HG03095 (cell line): Measurements from ENCODE around the gene DDC.
A peak's percentile ranks its signal among the peaks of the same experiment; 100 is the strongest.
"Not testable (repeated sequence)": the region's sequence is repeated elsewhere in the genome, so short reads cannot be mapped to it uniquely, and the experiment has no call there.

ENCODE experiments used
- ATAC-seq: cut with Tn5 transposase; IDR thresholded peaks from one replicate; pipeline ENCODE4 v1.9.1; 2021; ENCODE audit warnings: moderate library complexity; ENCODE audit not compliant: unreplicated experiment

Gene DDC

DNA sequence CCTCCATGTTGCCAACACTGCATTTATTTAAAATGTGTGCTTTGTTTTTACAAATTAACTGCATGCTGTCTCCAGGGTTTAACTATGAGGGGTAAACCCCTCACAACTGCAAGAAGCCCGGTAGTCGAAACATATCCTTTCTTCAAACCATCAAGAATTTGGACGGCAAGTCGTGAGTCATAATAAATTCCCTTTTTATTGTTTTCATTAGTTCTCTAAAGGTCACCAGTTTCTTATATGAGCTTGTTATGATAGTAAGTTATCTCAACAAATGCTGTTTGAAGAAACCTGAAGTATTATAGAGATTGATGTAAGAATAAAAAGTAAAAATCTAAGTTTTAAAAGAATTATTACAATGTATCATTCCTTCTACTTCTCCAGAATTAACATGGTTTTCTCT lies 102.8 kb downstream of the DDC start:
- no peak for ATAC-seq

DNA sequence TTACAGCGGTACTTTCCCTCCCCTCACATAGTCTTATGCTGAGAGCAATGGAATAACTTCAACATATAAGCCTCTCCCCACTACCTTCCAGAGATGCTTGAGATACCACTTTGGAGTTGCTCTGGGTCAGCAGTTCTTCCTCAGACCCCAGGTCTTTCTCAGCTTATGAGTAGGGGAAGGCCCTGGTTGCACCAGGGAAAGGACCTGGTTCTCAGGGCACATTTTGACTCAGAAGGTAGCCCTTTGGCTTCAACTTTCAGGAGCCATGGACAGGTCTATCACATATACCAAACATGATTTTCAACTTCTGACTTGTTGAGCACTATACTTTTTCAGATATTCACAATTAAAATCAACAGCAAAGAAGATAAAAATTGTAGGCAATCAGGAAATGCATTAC lies 103.5 kb downstream of the DDC start:
- ATAC-seq: no peak

DNA sequence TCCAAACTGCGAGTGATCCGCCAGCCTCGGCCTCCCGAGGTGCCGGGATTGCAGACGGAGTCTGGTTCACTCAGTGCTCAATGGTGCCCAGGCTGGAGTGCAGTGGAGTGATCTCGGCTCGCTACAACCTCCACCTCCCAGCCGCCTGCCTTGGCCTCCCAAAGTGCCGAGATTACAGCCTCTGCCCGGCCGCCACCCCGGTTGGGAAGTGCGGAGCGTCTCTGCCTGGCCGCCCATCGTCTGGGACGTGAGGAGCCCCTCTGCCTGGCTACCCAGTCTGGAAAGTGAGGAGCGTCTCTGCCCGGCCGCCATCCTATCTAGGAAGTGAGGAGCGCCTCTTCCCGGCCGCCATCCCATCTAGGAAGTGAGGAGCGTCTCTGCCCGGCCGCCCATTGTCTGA lies 106.0 kb downstream of the DDC start:
- ATAC-seq: not testable (repeated sequence)

DNA sequence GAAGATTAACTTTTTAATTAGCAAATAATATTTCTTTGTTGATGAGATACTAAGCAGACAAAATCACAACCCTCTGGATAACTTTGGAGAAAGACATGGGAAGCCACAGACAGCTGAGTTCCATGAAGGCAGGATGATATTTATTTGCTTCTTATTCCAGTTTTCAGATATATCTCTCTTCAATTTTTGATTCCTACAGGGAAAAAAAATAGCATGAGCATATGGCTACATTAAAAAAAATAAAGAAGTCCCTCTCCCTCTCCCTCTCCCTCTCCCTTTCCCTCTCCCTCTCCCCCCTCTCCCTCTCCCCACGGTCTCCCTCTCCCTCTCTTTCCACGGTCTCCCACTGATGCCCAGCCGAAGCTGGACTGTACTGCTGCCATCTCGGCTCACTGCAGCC lies 106.6 kb downstream of the DDC start:
- not testable (repeated sequence) for ATAC-seq

DNA sequence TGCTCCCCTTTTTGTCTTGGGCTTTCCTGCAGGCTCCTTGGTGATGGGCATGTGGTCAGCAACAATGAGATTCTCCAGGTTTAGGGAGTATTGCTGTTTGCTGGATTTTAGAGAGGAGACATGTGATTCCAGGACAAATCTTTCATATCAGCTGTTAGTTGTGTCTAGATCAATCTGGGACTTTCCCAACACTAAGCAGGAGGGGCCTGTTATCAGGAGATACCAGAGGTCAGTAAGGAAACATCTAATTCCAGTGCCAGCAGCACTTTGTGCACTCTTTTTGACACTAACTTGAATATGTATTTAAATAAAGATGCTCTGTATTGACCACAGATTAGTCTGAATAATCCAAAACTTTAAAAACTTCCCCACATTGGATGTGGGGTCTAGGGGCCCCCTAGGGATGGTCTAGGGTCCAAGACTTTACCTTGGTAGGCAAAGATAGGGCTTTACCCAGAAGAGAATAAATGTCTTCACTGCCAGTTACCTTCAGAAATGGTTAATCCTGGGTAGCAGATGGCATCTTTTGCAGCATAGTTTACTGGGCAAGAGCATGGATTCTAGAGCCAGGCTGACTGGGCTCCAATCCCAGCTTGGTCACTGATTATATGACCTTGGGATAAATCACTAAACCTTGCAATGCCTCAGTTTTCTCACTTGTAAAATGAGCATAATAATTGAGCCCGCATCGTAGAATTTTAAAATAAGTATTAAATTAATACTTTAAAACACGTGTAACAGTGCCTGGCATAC lies 108.7 kb downstream of the DDC start:
- no peak for ATAC-seq

DNA sequence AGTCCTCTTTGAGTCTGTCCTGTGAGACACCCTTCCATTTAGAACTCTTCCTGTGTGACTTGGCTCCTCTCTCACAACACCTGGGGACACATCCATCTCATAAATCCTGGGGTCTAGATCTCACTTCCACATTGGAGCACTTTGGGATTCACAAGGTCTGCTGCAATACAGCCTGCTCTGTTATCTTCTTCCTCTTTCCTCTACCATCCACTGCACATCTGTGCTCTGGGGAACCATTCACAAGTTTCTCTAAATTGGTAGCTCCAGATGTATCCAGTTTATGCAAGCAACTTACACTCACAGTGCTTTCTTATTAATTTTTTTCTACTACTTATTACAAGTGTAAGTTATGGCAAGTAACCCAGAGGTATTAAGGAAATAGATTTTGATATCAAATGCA lies 109.5 kb downstream of the DDC start:
- no peak for ATAC-seq

DNA sequence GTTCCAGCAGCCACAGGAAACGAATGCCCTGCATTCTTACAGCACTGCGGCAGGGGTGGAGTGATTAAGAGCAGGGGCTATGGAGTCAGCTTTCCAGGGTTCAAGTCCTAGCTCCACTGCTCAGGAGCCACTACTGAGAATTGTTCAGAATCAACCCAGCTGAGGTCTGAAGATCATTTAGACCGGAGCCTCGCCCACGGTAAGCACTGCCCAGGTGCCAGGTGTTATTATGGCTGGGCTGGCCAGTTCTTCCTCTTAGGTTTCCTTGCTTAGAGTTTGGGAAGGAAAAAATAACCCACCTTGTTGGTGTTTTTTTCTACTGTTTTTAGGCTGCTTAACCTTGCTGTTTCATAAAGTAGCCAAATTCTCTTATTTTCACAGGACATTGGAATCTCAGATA lies 110.2 kb downstream of the DDC start:
- no peak for ATAC-seq

DNA sequence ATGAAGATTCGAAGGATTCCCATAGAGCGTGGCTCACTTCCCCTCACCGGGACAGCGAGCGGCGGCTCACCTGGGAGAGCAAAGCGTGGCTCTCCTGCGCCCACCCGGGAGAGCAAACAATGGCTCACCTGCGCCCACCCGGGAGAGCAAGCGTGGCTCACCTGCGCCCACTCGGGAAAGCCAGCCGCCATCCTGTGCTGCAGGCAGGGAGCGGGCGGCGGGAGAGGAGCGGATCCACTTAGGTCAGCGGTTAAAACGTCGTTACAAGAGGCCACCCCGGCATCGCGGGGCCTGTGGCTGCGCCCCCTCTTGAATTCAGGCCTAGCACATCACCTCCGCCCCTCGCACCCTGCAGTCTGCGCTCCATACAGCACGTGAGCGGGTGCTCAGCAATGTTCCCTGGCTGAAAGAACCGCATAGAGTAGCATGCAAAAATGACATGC lies 114.6 kb downstream of the DDC start:
- ATAC-seq: peak; percentile 11

DNA sequence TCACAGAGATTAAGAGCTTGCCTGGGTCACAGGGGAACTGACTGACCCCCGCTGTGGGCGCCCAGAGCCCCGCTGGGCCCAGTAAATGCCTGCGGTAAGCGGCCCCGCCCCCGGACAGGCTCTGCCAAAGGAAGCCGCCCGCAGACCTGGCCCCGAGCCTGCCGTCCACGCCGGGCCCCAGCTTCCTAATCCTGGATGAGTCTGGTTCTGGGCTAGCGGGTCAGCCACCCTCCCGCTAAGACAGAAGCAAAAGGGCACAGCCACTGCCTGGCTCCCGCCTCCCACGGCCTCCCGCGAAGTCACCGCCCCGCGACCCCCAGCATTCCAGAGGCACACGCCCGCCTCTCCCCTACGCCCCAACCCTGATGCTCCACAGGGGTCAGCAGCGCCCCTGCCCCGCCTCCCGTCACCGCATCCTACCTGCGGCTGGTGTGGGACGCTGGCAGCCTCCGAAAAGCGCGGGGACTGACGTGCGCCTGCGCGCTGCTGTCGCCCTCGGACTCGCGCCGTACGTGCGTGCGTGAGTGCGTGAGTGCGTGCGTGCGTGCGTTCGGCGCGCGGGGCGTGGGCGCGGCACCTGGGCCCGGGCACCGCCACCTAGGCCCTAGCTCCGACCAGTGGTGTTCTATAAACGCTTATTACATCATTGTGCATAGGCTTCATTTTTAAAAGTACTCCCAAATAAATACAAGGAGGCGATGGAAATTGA lies 115.2 kb downstream of the DDC start, which contains the start of gene FIGNL1:
Gene FIGNL1 (minus strand): TSS at position 470 of the 709 bp plus-strand sequence. CDS start 3,063 bp downstream, outside the sequence.
- peak; percentile 76 for ATAC-seq

DNA sequence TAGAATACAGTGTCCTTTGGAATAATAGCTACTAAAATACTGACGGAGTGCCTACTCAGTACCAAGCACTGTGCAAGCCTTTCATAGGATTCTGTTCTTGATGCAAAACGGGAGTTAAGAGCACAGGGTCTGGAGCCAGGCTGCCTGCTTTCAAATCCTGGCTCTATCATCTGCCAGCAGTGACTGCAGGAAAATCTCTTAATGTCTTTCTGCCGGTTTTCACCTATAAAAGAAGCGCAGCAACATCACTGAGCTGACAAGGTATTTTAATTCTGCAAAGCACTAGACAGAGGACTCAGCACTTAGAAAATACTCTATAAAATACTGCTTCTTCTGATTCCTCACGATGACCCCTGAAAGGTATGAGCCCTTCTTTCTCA lies 115.7 kb downstream of the DDC start:
- no peak for ATAC-seq

DNA sequence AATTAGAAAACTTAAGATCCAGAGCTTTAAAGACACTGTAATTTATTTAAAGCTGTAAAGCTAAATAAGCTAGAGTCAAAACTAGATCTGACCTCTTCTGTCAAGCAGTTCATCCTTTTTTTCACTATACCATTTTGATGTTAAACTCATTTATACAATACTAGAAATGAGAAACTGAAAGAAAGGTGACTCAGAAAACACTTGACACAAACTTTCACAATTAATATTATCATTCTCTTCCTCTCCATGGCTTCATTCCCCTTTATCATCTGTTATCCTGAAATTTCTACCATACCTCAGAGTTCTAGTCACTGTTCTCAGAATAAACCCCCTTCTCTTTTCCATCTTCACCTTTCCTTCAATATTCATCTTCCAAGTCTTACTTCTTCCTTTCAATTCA lies 116.4 kb downstream of the DDC start:
- peak; percentile 32 for ATAC-seq

DNA sequence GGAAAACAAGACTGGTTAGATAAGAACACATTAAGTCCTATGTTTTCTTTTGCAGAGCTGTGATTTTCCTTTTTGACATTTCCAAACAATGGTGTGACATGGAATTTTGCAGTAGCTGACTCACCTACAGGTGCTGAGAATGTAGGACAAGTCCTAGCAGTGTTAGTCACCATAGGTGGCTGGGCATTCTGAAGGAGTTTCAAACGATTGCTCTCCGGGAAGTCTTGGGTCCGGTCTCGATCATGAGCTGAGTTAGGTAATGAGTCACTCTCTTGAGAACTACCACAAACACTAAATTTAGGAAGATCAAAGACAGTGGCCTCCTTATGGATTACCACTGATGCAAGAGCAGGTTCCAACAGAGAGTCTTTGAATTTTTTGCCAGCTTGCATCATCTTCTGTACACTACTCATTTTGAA lies 118.7 kb downstream of the DDC start:
- ATAC-seq: no peak

DNA sequence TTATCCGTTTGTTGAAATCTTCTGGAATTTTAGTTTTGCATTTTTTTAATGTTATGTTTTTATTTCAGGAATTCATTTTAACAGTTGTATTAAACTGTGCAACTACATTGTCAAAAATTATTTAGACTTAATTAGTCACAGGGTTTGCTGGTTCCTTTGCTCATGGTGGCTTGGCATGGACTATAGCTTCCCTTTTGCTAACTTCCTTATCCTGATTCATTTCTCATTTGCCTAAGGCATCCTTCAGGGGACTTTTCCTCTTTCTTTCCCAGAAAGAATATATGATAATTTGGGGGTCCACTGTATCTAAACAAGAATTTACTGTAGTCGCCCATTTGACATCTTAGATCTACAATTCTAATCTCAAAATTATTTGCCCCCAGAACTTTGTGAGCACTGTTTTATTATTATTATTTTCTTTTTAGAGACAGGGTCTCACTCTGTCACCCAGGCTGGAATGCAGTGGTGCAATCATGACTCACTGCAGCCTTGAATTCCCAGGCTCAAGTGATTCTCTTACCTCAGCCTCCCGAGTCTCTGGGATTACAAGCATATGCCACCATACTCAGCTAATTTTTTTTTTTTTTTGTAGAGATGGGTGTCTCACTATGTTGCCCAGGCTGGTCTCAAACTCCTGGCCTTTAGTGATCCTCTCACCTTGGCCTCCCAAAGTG lies 128.9 kb downstream of the DDC start:
- ATAC-seq: no peak

DNA sequence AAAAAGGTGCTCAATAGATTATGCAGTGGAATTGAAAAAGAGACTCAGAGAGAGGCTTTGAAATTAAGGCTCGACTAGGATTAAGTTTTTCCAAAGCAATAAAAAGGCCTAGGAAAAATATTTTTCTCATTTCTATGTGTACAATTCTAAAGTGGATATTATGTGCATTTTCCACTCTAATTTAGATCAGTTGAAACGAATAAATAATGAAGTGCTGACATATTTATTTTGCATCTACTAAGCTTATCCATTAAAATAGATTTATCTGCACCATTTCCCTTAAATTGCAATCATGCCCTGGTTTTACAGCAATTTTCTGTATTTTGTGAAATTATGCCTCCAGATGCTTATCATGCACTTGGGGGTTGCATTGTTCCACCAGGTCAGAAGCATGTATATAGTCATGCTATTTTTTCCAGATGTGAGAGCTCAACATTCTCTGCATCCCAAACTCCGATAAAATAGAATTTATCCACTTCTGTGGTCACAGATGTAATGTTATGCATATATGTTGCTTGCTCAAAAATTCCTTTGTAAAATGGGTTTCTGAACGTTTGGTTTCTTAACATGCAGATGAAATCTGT lies 133.4 kb downstream of the DDC start:
- no peak for ATAC-seq

DNA sequence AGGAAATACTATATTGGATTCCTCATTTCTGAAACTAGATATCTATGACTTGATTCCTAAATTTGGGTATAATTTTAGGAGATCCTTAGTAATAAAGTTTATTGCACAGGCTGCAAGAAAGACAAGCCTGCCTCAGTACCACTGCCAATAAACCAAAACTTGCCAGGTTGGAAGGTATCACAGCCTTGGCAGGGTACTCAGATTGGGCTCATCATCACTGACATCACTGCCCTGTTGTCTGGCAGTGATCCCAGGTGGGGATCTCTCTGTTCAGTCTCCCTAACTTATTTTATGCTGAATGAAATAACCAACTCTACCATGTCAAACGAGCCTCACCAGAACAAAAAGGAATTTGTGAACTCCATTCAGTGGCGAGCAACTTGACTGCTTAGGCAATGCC lies 133.9 kb downstream of the DDC start:
- no peak for ATAC-seq

DNA sequence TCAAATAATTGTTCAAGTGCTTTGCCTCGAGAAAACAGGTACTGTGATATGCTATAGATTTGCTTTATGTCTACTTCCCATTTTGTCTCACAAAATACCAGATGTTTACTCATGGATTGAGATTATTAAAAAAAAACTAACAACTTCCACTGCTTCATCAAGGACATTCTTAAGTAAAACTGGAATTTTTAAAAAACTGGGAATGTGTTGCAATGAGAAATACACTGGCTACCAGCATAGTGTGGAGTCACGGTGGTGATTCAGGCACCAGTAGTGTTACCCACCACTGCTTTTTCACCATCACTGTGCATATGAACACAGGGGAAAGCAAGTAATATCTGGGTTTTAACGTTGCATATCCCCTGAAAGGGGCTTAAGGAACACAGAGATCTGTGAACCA lies 136.3 kb downstream of the DDC start:
- ATAC-seq: no peak

DNA sequence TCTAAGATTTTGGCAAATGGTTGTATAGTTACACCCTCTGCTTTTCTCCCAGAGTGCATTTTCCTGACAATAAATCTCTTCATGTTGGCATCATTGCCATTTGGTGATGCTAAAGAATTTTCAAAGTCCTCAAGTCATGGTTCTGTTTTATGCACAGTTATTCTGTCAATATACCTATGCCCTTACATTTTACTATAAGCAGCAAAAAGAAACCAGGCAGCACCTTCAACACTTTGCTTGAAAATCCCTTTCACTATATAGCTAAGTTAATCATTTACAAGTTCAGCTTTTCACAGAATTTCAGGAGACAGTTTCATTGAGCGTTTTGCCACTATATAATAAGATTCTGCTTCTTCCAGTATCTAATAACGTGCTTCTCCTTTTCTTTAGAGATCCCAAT lies 137.7 kb downstream of the DDC start:
- ATAC-seq: no peak

DNA sequence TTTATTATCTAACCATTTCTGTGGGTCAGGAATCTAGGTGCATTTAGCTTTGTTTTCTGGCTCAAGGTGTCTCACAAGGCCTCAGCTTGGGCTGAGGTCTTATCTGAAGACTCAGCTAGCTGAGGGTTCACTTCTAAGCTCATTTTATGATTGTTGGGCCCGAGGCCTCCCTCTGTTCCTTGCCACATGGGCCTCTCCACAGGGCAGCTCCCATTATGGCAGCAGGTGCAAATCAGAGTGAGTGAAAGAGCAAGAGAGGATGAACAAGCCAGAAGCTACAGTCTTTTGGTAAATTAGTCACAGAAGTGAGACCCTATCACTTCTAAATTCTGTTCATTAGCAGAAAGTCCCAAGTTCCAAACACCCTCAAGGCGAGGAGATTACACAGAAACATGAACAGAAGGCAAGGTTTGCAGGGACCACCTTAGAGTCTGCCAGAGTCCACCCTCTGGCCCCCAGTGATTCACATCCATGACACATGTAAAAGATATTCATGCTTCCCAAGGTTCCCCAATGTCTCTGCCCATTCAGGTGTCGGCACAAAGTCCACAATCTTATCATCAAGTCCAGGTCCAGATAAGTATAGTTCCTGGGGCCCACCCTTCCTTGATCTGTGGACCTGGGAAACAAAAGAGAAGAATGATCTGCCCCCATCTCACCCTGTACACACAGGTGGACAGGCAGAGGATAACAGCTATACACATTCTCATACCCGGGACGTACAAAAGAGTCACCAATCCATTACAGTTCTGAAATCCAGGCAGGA lies 138.7 kb downstream of the DDC start:
- ATAC-seq: no peak

DNA sequence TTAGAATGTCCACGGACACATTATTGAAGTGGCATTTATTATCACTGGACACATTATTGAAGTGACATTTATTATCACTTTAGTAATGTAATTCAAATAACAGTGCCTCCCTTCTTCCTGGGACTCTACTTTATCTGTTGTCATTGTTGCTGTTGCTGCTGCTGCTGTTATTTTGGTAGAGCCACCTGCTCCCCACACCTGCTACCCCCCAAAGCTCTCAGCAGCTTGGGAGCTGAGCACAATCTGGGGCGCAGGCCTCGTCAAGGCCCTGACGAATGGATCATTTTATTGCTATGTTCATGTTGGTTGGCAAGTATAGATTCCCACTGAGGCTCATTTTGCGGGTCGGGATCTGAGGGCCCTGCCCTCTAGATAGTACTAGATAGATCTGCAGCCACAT lies 139.9 kb downstream of the DDC start:
- no peak for ATAC-seq

DNA sequence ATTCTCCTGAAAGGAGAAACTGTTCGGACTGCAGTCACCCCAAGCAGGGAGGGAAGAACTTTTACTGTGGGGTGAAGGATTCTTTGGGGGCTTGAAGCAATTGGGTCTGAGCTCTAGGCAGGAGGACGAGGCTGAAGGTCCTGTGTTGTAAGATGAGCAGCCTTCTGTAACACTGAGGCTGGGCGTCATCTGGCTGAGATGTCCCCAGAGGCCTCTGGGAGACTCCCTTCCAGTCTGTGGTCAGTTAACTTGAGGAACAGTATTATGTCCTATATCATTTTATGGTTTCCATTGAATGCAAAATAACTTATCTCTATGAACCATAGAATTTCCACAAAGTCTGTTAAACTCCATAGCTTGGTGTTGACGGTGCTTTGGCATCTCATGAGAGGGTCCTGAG lies 141.3 kb downstream of the DDC start:
- ATAC-seq: no peak

DNA sequence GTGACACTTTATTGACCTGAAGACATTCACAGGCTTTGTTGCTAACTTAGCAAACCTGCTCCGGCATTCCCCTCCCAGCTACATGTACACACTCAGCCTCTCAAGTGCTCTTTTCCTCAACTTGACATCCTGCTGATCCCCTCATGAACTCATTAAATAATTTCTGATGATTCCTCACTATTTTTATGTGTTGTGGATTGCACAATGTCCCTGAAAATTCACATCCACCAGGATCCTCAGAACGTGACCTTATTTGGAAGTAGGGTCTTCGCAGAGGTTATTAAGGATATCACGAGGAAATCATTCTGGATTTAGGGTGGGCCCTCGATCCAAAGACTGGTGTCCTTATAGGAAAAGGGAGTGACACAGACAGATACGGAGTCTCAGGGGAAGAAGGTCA lies 142.3 kb downstream of the DDC start:
- ATAC-seq: no peak
